Stimulated activated naive CD8-positive, alpha-beta T cell treated with anti-CD3 and anti-CD28 coated beads, Interleukin-15, amount 100 ng/mL, for 72 hours (primary cell): ENCODE data around the gene ST3GAL4.
A peak's percentile ranks its signal among the peaks of the same experiment; 100 is the strongest.

Experiments
- ATAC-seq: fragments of 150-1000 bp; cut with Tn5 transposase; 2 replicates; pipeline ENCODE4 v1.10.0; 2021; ENCODE audit warnings: mild to moderate bottlenecking, moderate library complexity
- DNase-seq, 2 donors: peaks; one replicate each; pipeline ENCODE4 v3.0.0; 2021 to 2022
- H3K27ac Mint-ChIP-seq, 2 donors: one replicate each; pipeline ENCODE4 v1.8.0; 2022; ENCODE audit warnings: mild to moderate bottlenecking in 2 of 2, mixed read lengths in 2 of 2, moderate library complexity in 2 of 2
- H3K27me3 Mint-ChIP-seq: one replicate; pipeline ENCODE4 v1.8.0; 2022; ENCODE audit warnings: mixed read lengths
- H3K4me1 Mint-ChIP-seq: one replicate; pipeline ENCODE4 v1.8.0; 2022; ENCODE audit warnings: mild to moderate bottlenecking, mixed read lengths
- H3K4me3 Mint-ChIP-seq, 2 donors: one replicate each; pipeline ENCODE4 v1.8.0; 2022; ENCODE audit warnings: mild to moderate bottlenecking in 2 of 2, mixed read lengths in 2 of 2, moderate library complexity in 1 of 2
- H3K9me3 Mint-ChIP-seq, 2 donors: one replicate each; pipeline ENCODE4 v1.8.0; 2022; ENCODE audit warnings: mixed read lengths in 2 of 2

Gene ST3GAL4

DNA sequence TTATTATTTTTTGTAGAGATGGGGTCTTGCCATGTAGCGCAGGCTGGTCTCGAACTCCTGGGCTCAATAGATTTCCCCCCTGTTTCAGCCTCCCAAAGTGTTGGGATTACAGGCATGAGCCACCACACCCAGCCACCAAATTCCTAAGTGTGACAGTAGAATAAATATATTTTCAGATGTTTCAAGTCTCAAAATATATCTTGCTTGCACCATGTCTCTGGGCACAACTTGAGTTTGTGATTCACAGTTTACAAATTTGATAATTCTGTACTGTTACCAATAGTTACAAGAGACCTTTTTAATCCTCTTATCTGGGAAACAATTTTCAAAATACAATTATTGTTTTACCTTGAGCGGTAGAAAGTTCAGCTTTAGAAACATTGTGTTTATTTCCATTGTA, 32.5 kb upstream of the ST3GAL4 start:
- Mint-ChIP-seq H3K4me3 (no peak overlapping the region), H3K9me3 (no peaks in the 10 kb centered on the region), H3K27ac (no peak overlapping the region), H3K4me1 (peaks cover 38% of the 10 kb centered on the region), H3K27me3 (no peaks in the 10 kb centered on the region)
- no peak for DNase-seq
- no peak for ATAC-seq

DNA sequence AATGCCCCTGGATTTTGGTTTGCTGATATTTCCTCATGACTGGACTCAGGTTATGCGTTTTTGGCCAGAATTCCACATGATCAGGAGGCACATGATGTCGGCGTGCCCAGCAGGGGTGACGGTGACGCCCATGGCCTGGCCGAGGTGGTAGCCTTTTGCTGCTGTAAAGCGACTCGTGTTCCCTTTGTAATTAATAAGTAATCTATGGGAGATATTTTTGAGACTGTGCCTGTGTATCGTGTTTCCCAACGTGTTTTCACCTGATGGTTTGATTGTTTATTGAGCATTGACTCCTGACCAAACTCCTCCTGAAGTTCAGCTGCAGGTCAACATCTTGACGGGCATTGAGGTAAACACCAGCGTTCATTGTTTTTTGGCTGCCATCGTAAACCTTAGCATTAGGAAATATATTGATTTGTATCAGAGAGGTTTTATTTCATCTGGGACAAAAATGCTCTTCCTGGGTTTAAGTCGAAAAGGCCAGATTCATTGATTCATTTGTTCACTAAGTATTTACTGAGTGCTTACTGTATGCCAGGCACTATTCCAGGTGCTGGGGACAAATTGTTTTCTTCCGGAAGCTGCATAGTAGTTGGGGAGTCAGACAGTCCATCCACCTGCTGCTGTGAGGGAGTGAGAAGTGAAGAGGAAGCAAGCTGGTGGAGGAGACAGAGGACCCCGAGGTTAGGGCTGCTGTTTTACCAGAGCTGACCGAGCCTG, 28.0 kb upstream of the ST3GAL4 start:
- no peaks in the 10 kb centered on the region for H3K27me3 Mint-ChIP-seq
- ATAC-seq (no peak), DNase-seq (no peak)
- H3K27ac Mint-ChIP-seq, result peak overlapping the region; percentile 35 to 77
- no peaks in the 10 kb centered on the region for H3K9me3 Mint-ChIP-seq
- H3K4me3 Mint-ChIP-seq, result no peak overlapping the region
- peaks cover 29% of the 10 kb centered on the region for H3K4me1 Mint-ChIP-seq

DNA sequence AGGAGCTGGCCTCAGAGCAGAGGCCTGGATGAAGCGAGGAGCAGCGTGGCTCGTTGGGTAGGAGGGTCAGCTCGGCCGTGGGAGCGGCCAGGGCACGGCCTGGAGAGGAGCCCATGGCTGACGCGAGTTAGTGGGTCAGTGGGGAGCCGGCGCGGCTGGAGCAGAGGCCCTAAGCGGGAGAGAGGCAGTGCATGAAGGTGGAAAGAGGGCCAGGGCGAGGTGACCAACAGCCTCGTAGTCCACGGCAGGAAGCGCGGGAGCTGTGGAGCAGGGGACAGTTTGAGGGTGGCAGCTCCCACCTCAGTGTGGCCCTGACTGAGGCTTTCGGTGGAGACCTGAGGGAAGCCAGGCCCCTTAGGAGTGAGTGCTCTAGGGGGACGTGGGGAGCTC, 27.5 kb upstream of the ST3GAL4 start:
- H3K4me3 Mint-ChIP-seq, result no peak overlapping the region
- no peaks in the 10 kb centered on the region for H3K27me3 Mint-ChIP-seq
- H3K4me1 Mint-ChIP-seq, result peaks cover 31% of the 10 kb centered on the region
- DNase-seq, result no peak
- no peaks in the 10 kb centered on the region for H3K9me3 Mint-ChIP-seq
- no peak for ATAC-seq
- peak overlapping the region in 1 of 2 donors; percentile 9 for H3K27ac Mint-ChIP-seq

DNA sequence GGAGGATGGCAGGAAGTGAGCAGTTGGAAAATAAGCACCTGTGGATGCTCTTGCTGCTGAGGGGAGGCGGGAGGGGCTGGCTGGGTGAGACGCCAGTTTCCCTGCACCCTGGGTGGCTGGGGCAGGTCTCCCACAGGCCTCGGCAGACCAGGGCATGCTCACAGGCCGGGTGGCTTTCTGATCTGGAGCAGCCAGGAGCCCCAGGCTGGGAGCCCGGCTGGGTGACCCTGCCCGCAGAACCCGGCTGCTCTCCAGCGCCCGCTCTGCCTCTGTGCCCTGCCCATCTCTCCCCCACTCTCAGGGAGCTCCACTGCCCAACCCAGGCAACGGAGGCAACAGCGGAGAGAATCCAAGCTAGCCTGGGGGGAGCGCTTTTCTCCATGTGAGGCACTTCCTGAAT, 27.0 kb upstream of the ST3GAL4 start:
- Mint-ChIP-seq H3K4me1 (peaks cover 31% of the 10 kb centered on the region), H3K27me3 (no peaks in the 10 kb centered on the region), H3K9me3 (no peaks in the 10 kb centered on the region), H3K27ac (no peak overlapping the region), H3K4me3 (no peak overlapping the region)
- ATAC-seq (peak; percentile 17), DNase-seq (no peak)

DNA sequence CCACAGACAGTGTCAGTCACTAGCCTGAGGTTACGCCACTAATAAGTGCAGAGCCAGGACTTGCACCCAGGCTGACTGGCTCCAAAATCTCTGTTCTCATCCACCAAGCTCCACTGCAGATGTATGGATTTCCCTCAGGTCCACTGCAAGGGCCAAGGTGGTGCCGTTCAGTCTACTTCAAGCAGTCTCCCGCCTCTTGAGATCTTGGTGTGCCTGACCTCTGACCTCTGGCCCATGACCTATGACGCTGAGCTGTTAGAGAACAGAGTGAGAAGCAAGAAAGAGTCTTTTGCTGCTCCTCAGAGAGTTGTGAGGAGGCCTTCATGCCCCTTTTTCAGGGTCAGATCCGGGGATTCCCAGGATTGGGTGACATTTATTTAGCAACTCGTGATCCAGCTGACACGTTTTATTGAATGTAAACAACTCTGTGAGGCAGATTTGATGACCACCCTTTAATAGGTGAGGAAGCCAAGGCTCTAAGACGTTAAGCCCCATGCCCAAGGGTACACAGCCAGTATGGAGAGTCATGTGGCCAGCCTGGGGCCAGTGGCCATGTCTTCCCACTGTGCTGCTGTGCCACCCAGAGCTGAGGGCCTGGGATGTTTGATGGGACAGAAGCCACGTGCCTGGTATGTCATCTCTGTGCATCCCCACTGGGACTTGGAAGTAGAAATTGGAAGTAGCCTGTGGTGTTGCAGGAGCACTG, 26.4 kb upstream of the ST3GAL4 start:
- Mint-ChIP-seq H3K9me3 (no peaks in the 10 kb centered on the region), H3K27ac (peak overlapping the region in 1 of 2 donors; percentile 74), H3K4me1 (peaks cover 31% of the 10 kb centered on the region), H3K27me3 (no peaks in the 10 kb centered on the region), H3K4me3 (no peak overlapping the region)
- ATAC-seq (no peak), DNase-seq (no peak)

DNA sequence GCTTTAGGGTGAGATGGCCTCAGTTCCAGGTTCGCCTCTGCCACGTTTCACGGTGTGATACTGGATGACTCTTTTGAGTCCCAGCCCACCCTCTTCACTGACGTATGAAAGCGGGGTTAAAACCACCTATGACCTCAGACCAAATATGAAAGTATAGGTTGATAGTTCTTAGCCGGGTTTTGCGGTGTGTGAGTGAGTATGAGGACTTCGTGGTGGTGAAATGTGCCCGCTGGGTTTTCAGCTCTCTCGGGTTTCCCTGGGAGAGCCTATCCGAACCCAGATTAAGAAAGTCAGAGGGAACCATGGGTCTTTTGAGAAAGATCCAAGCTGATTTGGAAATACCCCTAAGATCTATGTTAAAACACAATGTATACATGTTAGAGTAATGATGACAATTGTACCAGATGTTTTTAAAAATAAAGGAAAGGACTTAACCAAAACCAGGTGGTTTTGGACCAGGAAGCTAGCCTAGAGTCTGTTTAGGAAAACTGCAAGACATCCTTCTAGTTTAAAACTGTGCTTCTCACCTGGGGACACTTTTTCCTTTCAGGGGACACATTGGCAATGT, 25.8 kb upstream of the ST3GAL4 start:
- Mint-ChIP-seq H3K4me3 (no peak overlapping the region), H3K27me3 (no peaks in the 10 kb centered on the region), H3K27ac (no peak overlapping the region), H3K4me1 (peaks cover 31% of the 10 kb centered on the region), H3K9me3 (no peaks in the 10 kb centered on the region)
- ATAC-seq (peak; percentile 74), DNase-seq (no peak)

DNA sequence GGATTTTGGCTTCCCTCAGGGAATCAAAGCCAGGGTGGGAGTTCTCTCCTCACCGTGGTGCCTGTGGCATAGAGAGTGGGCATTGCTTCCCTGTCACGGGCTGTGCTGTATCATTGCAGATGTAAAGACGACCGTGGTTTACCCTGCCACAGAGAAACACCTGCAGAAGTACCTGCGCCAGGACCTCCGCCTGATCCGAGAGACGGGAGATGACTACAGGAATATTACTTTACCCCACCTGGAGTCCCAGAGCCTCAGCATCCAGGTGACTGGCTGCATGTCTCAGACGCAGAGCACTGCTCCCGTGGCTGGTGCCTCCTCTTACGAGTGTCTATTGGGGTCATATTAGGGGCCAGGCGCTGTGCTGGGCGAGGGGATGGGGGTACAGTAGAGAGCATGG, 24.2 kb upstream of the ST3GAL4 start:
- Mint-ChIP-seq H3K27me3 (no peaks in the 10 kb centered on the region), H3K27ac (no peak overlapping the region), H3K4me3 (no peak overlapping the region), H3K9me3 (no peaks in the 10 kb centered on the region), H3K4me1 (peaks cover 35% of the 10 kb centered on the region)
- DNase-seq (no peak), ATAC-seq (no peak)

- peaks cover 34% of the 10 kb centered on the region for H3K4me1 Mint-ChIP-seq
- ATAC-seq (peak; percentile 59), DNase-seq (no peak)
These were observed 23.2 kb upstream of the ST3GAL4 start for GRCh38 chr11:126332221-126332711.

DNA sequence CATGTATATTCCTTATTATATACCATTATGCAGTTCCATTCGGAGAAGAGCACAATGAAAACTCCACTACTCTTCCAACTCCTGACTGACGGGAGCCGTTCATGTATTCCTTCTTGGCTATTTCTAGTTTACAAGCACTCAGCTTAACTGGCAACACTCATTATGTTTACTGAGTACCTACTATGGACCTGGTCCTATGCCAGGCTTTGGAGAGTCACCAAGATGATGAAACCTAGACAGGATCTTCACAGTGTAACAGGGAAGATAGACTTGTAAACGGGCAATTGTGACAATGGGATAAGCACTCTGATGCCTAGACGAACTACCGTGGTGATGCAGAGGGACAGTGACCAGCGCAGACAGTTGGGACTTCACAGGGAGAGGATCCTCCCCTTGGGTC, 22.3 kb upstream of the ST3GAL4 start:
- Mint-ChIP-seq H3K4me3 (no peak overlapping the region), H3K27me3 (no peaks in the 10 kb centered on the region), H3K27ac (no peak overlapping the region), H3K9me3 (no peaks in the 10 kb centered on the region), H3K4me1 (peaks cover 25% of the 10 kb centered on the region)
- DNase-seq (no peak), ATAC-seq (no peak)

More at GRCh38 chr11:126332221-126332711, 23.2 kb upstream of the ST3GAL4 start:
- Mint-ChIP-seq H3K9me3 (no peaks in the 10 kb centered on the region), H3K27me3 (no peaks in the 10 kb centered on the region), H3K27ac (no peak overlapping the region), H3K4me3 (no peak overlapping the region)

- Mint-ChIP-seq H3K27ac (peak overlapping the region in 1 of 2 donors; percentile 91), H3K4me3 (no peak overlapping the region), H3K9me3 (no peaks in the 10 kb centered on the region)
These were observed 20.6 kb upstream of the ST3GAL4 start for GRCh38 chr11:126334659-126335462.

GRCh38 chr11:126335463-126335760, 20.1 kb upstream of the ST3GAL4 start:
- no peak for DNase-seq
- Mint-ChIP-seq H3K27ac (peak overlapping the region in 1 of 2 donors; percentile 10), H3K9me3 (no peaks in the 10 kb centered on the region)

More at GRCh38 chr11:126334659-126335462, 20.6 kb upstream of the ST3GAL4 start:
- ATAC-seq (no peak), DNase-seq (no peak)
- Mint-ChIP-seq H3K27me3 (no peaks in the 10 kb centered on the region), H3K4me1 (peaks cover 12% of the 10 kb centered on the region)

DNA sequence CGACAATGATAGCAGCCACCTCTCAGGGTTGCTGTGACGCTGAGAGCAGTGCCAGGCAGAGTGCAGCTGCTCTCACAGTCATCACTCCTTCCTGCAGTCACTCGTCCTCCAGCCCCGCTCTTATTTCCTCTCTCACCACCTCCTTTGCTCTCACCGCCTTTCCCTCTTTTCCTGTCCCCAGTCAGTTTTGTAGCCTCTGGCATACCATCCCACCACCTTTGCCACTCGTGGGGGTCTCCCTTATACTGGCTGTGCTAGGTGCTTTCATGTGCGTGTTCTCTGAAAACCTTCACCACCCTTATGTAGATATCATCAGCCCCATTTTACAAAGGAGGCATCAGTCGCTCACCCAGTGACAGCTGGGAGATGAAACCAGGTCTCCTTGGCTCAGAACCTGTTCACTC, 19.3 kb upstream of the ST3GAL4 start:
- DNase-seq (no peak), ATAC-seq (no peak)
- Mint-ChIP-seq H3K27ac (peak overlapping the region in 1 of 2 donors; percentile 60), H3K4me3 (no peak overlapping the region), H3K9me3 (no peaks in the 10 kb centered on the region), H3K27me3 (no peaks in the 10 kb centered on the region), H3K4me1 (peaks cover 12% of the 10 kb centered on the region)

More at GRCh38 chr11:126335463-126335760, 20.1 kb upstream of the ST3GAL4 start:
- Mint-ChIP-seq H3K4me1 (peaks cover 12% of the 10 kb centered on the region), H3K4me3 (no peak overlapping the region), H3K27me3 (no peaks in the 10 kb centered on the region)
- ATAC-seq, result no peak

DNA sequence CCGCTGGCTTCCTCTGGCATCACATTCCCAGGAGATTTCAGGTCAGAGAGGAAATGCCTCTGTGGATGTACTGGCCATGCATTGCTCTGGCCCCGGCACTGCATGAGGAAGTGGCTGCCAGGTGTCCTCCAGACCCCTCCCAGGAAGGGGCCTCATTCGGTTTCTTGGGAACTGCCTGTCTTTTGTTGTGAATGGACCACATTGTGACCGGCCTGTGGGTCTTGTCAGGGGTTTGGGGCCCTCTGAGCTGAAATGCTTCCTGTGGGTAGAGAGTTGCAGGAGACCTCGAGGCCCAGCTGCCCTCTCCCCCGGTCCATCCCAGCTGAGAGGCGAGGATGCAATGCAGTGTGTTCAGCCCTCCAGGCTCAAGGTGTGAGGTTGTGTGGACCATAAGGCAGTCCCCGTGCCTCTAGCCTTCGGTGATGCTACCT, 18.8 kb upstream of the ST3GAL4 start:
- Mint-ChIP-seq H3K27ac (peak overlapping the region; percentile 52 to 60), H3K4me3 (no peak overlapping the region), H3K27me3 (no peaks in the 10 kb centered on the region), H3K4me1 (peaks cover 16% of the 10 kb centered on the region), H3K9me3 (no peaks in the 10 kb centered on the region)
- no peak for ATAC-seq
- no peak for DNase-seq

DNA sequence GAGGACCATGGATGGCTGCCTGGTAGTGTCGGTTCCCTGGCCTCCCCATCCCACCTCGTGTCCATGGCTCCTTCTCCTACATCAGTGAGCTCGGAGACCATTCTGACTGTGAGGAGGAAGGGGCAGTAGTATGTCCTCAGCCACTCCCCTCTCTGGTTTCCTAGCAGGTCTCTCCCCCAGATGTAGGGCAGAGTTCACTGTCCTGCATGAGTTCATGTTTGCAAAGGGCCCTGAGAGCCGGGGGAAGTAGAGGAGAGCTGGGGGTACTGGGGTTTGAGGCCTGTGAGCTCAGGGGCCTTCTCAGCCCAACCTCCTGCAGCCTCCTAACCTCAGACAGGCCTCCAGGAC, 18.4 kb upstream of the ST3GAL4 start:
- Mint-ChIP-seq H3K9me3 (no peaks in the 10 kb centered on the region), H3K27me3 (no peaks in the 10 kb centered on the region), H3K27ac (no peak overlapping the region), H3K4me1 (peaks cover 20% of the 10 kb centered on the region), H3K4me3 (no peak overlapping the region)
- DNase-seq (no peak), ATAC-seq (no peak)

GRCh38 chr11:126337474-126338241, 17.8 kb upstream of the ST3GAL4 start:
- H3K4me3 Mint-ChIP-seq, result no peak overlapping the region
- H3K9me3 Mint-ChIP-seq, result no peaks in the 10 kb centered on the region
- H3K4me1 Mint-ChIP-seq, result peaks cover 20% of the 10 kb centered on the region
- no peak for DNase-seq
- no peaks in the 10 kb centered on the region for H3K27me3 Mint-ChIP-seq
- no peak for ATAC-seq
- no peak overlapping the region for H3K27ac Mint-ChIP-seq
